HFF-Myc (cell line): ENCODE results near the gene ITM2C.

ENCODE experiments used
- DNase-seq: peaks from one replicate; pipeline ENCODE4 v3.0.0-alpha.2; 2011; ENCODE audit warnings: low read depth; ENCODE audit errors: extremely low read depth
- H3K4me3 ChIP-seq: replicated peaks from 2 replicates; pipeline ENCODE4 v1.5.1; 2011; ENCODE audit warnings: low read depth, mild to moderate bottlenecking, control low read depth, low read length
- CTCF ChIP-seq: IDR thresholded peaks from 2 replicates; pipeline ENCODE4 v1.5.1; 2012; ENCODE audit warnings: mild to moderate bottlenecking, low read depth, low read length, control low read depth; ENCODE audit errors: missing control alignments

ITM2C gene

GRCh38 chr2:230925443-230925878 lies 60.7 kb downstream of the ITM2C start:
- DNase-seq = no peak
- no peak for TF ChIP-seq CTCF
- H3K4me3 ChIP-seq = no peak overlapping the region

- no peak for TF ChIP-seq CTCF
- no peak overlapping the region for H3K4me3 ChIP-seq
- no peak for DNase-seq
Observed at GRCh38 chr2:230925879-230926765, 61.4 kb downstream of the ITM2C start.

- TF ChIP-seq CTCF = no peak
- no peak for DNase-seq
- no peak overlapping the region for H3K4me3 ChIP-seq
Observed at GRCh38 chr2:230927711-230928341, 63.1 kb downstream of the ITM2C start.
